ENCODE measurements around the gene TMEM62.

TMEM62 gene

GRCh38 chr15:43099105-43099845, 34.1 kb upstream of the TMEM62 start:
- TF ChIP-seq SPI1 (IDR thresholded peaks at IDR 0.05; ENCODE audit: low read depth, low read length) = no peak
- TF ChIP-seq PAX5 (IDR thresholded peaks at IDR 0.05; ENCODE audit: insufficient read depth, low read length, severe bottlenecking) = no peak
- TF ChIP-seq POLR2AphosphoS5 (IDR thresholded peaks at IDR 0.05; ENCODE audit: low read depth, low read length) = no peak
- no peak for FAIRE-seq
- DNase-seq (ENCODE audit: insufficient read length, low spot score) = no peak

DNA sequence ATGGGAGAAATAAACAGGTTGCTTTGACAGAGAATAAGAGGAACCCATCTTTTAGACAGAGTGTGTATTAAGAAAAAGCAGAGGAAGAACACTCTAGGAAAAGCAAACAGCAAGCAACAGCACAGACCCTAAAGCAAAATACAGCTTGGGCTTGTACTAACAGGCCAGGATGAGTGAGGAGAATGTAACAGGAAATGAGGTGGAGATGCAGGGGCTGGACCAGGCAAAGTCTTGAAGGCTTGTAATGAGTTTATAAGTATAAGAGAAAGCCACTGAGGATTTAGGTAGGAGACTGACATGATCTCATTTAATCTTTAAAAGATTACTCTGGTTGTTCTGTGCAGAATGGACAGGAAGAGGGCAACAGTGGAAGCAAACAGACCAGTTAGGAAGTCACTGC, 32.4 kb upstream of the TMEM62 start:
- TF ChIP-seq TAF1 (IDR thresholded peaks at IDR 0.05; ENCODE audit: low read depth, low read length) = no peak
- TF ChIP-seq PAX5 (IDR thresholded peaks at IDR 0.05; ENCODE audit: insufficient read depth, low read length, severe bottlenecking) = no peak
- no peak for TF ChIP-seq SPI1 (IDR thresholded peaks at IDR 0.05; ENCODE audit: low read depth, low read length)
- no peak for TF ChIP-seq POLR2AphosphoS5 (IDR thresholded peaks at IDR 0.05; ENCODE audit: low read depth, low read length)
- no peak for TF ChIP-seq POLR2A (IDR thresholded peaks at IDR 0.05; ENCODE audit: low read depth, low read length)
- no peak for TF ChIP-seq POU2F2 (IDR thresholded peaks at IDR 0.05; ENCODE audit: low read depth, low read length)
- FAIRE-seq (no peak), DNase-seq (ENCODE audit: insufficient read length, low spot score) (no peak)

- no peak for TF ChIP-seq POLR2AphosphoS5 (IDR thresholded peaks at IDR 0.05; ENCODE audit: low read depth, low read length)
- TF ChIP-seq PAX5 (IDR thresholded peaks at IDR 0.05; ENCODE audit: insufficient read depth, low read length, severe bottlenecking) = no peak
- TF ChIP-seq TAF1 (IDR thresholded peaks at IDR 0.05; ENCODE audit: low read depth, low read length) = no peak
- TF ChIP-seq POLR2A (IDR thresholded peaks at IDR 0.05; ENCODE audit: low read depth, low read length) = no peak
- no peak for TF ChIP-seq SPI1 (IDR thresholded peaks at IDR 0.05; ENCODE audit: low read depth, low read length)
- no peak for TF ChIP-seq POU2F2 (IDR thresholded peaks at IDR 0.05; ENCODE audit: low read depth, low read length)
- no peak for FAIRE-seq
- DNase-seq (ENCODE audit: insufficient read length, low spot score) = no peak
Measured at GRCh38 chr15:43102187-43102586, 31.2 kb upstream of the TMEM62 start.

- FAIRE-seq = no peak
- no peak for TF ChIP-seq SPI1 (IDR thresholded peaks at IDR 0.05; ENCODE audit: low read depth, low read length)
- TF ChIP-seq TAF1 (IDR thresholded peaks at IDR 0.05; ENCODE audit: low read depth, low read length) = no peak
- no peak for TF ChIP-seq POU2F2 (IDR thresholded peaks at IDR 0.05; ENCODE audit: low read depth, low read length)
- no peak for TF ChIP-seq POLR2A (IDR thresholded peaks at IDR 0.05; ENCODE audit: low read depth, low read length)
- no peak for TF ChIP-seq PAX5 (IDR thresholded peaks at IDR 0.05; ENCODE audit: insufficient read depth, low read length, severe bottlenecking)
- no peak for TF ChIP-seq POLR2AphosphoS5 (IDR thresholded peaks at IDR 0.05; ENCODE audit: low read depth, low read length)
- no peak for DNase-seq (ENCODE audit: insufficient read length, low spot score)
Measured at GRCh38 chr15:43103907-43104306, 29.5 kb upstream of the TMEM62 start.

DNA sequence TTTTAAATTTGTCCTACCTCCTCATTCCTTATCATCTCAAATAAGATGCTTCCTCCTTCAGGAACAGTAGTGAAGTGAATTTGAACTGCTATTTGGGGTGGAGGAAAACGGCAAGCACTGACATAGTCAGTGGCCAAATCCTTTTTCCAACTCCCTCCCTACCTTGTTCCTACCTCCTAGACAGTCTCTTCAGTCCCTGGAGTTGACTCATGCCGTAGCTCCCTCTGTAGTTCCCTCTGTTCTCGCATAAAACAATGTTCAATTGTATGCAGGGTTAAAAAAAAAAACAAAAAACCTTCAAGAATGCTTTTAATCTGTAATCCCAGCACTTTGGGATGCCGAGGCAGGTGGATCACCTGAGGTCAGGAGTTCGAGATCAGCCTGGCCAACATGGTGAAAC, 29.0 kb upstream of the TMEM62 start:
- DNase-seq (ENCODE audit: insufficient read length, low spot score) = no peak
- no peak for FAIRE-seq
- TF ChIP-seq POU2F2 (IDR thresholded peaks at IDR 0.05; ENCODE audit: low read depth, low read length) = no peak
- TF ChIP-seq TAF1 (IDR thresholded peaks at IDR 0.05; ENCODE audit: low read depth, low read length) = no peak
- TF ChIP-seq POLR2AphosphoS5 (IDR thresholded peaks at IDR 0.05; ENCODE audit: low read depth, low read length) = no peak
- no peak for TF ChIP-seq POLR2A (IDR thresholded peaks at IDR 0.05; ENCODE audit: low read depth, low read length)
- TF ChIP-seq SPI1 (IDR thresholded peaks at IDR 0.05; ENCODE audit: low read depth, low read length) = no peak
- TF ChIP-seq PAX5 (IDR thresholded peaks at IDR 0.05; ENCODE audit: insufficient read depth, low read length, severe bottlenecking) = no peak

DNA sequence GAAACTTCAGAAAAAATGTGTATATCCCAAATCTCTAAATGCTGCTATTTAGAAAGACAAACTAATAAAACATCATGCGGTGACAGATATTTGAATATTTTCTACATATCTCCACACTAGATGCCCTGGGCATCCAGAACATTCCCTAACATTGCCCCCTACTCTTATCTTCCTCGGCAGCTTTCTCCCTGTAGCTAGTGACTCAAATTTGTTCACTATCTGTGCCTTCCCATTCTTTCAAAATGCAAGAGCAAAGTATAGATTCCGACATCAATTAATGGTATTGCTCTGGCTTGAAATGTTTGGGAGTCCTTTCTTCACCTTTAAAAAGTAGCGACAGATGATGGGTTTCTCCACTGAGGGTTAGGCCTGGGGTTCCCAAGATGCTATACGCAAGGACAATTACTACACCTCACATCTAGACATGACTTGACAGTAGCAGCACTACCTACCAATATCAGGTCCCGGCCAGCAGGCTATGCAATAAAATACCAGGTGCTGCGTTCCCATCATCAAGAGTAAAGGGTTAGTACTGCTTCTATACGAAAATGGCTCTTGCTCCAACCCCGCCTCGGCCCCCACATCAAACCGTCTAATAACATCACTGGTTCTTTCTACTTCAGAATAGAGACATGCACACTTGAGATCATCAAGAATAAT, 28.2 kb upstream of the TMEM62 start:
- FAIRE-seq (no peak), DNase-seq (ENCODE audit: insufficient read length, low spot score) (no peak)
- TF ChIP-seq TAF1 (IDR thresholded peaks at IDR 0.05; ENCODE audit: low read depth, low read length) (no peak), POLR2A (IDR thresholded peaks at IDR 0.05; ENCODE audit: low read depth, low read length) (no peak), POLR2AphosphoS5 (IDR thresholded peaks at IDR 0.05; ENCODE audit: low read depth, low read length) (no peak), SPI1 (IDR thresholded peaks at IDR 0.05; ENCODE audit: low read depth, low read length) (no peak), POU2F2 (IDR thresholded peaks at IDR 0.05; ENCODE audit: low read depth, low read length) (no peak), PAX5 (IDR thresholded peaks at IDR 0.05; ENCODE audit: insufficient read depth, low read length, severe bottlenecking) (no peak)

DNA sequence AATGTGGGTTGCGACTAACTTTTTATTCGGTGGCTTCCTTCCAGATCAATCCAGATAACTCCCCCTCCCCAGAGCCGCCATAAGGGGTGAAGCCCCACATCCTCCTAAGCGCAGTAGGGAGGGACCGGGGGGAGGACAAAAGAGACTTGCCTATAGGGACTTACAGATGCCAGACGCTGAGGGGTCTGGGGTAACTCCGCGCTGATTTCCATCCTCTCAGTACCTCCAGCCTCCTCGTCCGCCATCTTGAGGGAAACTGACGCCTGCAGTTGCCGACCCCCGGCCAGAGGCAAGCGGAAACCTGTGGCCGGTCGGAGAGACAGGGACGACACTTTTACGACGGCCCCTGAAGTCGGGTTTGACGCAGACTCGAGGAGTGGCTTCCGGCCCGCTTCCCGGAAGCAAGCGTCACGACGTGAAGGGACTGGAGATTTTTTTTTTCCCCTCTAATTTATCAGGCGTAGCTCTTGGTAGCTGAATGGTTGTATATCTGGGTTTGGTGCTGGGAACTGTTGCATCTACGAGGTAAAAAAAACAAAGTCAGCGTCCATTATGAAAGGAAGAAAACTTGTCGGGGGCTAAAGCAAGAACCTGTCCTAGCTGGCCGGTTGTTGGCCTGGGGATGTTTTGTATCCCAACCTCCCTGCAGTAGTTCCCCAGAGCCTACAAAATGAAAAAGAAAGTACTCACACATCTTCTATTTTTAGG, 27.5 kb upstream of the TMEM62 start, which contains the start of gene UBR1:
TSS of gene UBR1 (minus strand) at position 261 of the 708 bp plus-strand sequence. CDS start at position 245, 16 bp downstream.
- peak; percentile 71 for DNase-seq (ENCODE audit: insufficient read length, low spot score)
- peak; percentile 84 for FAIRE-seq
- peak; percentile 71; the same call in 1 of the 2 replicates for TF ChIP-seq POU2F2 (IDR thresholded peaks at IDR 0.05; ENCODE audit: low read depth, low read length)
- TF ChIP-seq POLR2A (IDR thresholded peaks at IDR 0.05; ENCODE audit: low read depth, low read length) = peak; percentile 80
- no peak; the same call in 1 of the 2 replicates for TF ChIP-seq SPI1 (IDR thresholded peaks at IDR 0.05; ENCODE audit: low read depth, low read length)
- peak; percentile 77 for TF ChIP-seq TAF1 (IDR thresholded peaks at IDR 0.05; ENCODE audit: low read depth, low read length)
- TF ChIP-seq POLR2AphosphoS5 (IDR thresholded peaks at IDR 0.05; ENCODE audit: low read depth, low read length) = peak; percentile 55

GRCh38 chr15:43106486-43106829, 26.9 kb upstream of the TMEM62 start:
- TF ChIP-seq POU2F2 (IDR thresholded peaks at IDR 0.05; ENCODE audit: low read depth, low read length) = no peak
- no peak for TF ChIP-seq POLR2AphosphoS5 (IDR thresholded peaks at IDR 0.05; ENCODE audit: low read depth, low read length)
- TF ChIP-seq POLR2A (IDR thresholded peaks at IDR 0.05; ENCODE audit: low read depth, low read length) = no peak
- no peak for TF ChIP-seq SPI1 (IDR thresholded peaks at IDR 0.05; ENCODE audit: low read depth, low read length)
- TF ChIP-seq PAX5 (IDR thresholded peaks at IDR 0.05; ENCODE audit: insufficient read depth, low read length, severe bottlenecking) = no peak
- TF ChIP-seq TAF1 (IDR thresholded peaks at IDR 0.05; ENCODE audit: low read depth, low read length) = no peak
- DNase-seq (ENCODE audit: insufficient read length, low spot score) = no peak
- FAIRE-seq = no peak

DNA sequence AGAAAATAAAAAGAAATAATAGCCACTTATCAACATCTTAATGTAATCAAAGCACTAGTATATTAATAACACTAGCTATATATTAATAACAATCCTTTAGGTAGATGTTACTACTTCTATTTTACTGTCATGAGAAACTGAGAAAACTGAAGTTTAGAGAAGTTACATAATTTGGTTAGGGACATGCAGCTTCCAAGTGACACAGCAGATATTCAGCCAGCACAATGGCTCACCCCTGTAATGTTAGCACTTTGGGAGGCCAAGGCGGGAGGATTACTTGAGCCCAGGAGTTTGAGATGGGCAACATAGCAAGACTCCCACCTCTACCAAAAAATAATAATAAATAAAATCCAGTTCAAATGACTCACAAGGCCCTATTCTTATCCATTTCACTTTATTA, 25.6 kb upstream of the TMEM62 start:
- TF ChIP-seq POLR2A (IDR thresholded peaks at IDR 0.05; ENCODE audit: low read depth, low read length) = no peak
- no peak for TF ChIP-seq PAX5 (IDR thresholded peaks at IDR 0.05; ENCODE audit: insufficient read depth, low read length, severe bottlenecking)
- TF ChIP-seq POU2F2 (IDR thresholded peaks at IDR 0.05; ENCODE audit: low read depth, low read length) = no peak
- no peak for TF ChIP-seq POLR2AphosphoS5 (IDR thresholded peaks at IDR 0.05; ENCODE audit: low read depth, low read length)
- TF ChIP-seq SPI1 (IDR thresholded peaks at IDR 0.05; ENCODE audit: low read depth, low read length) = no peak
- TF ChIP-seq TAF1 (IDR thresholded peaks at IDR 0.05; ENCODE audit: low read depth, low read length) = no peak
- no peak for FAIRE-seq
- no peak for DNase-seq (ENCODE audit: insufficient read length, low spot score)
